Neural progenitor cell (in vitro differentiated cells): ENCODE measurements around the gene DACT1. TPM values are rescaled to one million over a fixed set of nuclear protein-coding genes. Genes with fewer than 3 reads are reported as not detected.

Experiments used
- DNase-seq: peaks from one replicate; pipeline ENCODE4 v3.0.0-alpha.2; 2016; ENCODE audit warnings: low spot score
- H2AFZ ChIP-seq: fragments of 200-600 bp; sonication (generic); replicated peaks from 2 replicates; pipeline ENCODE4 v1.6.1; 2016; ENCODE audit warnings: antibody characterized with exemption
- H3F3A ChIP-seq: fragments of 200-600 bp; sonication (generic); 2 replicates; pipeline ENCODE4 v1.6.1; 2016; ENCODE audit warnings: antibody characterized with exemption, low read depth
- H3K27ac ChIP-seq: fragments of 200-600 bp; sonication (generic); 2 replicates; pipeline ENCODE4 v1.5.1; 2016; ENCODE audit warnings: mild to moderate bottlenecking
- H3K27me3 ChIP-seq: fragments of 200-600 bp; sonication (generic); 2 replicates; pipeline ENCODE4 v1.6.1; 2016; ENCODE audit warnings: mild to moderate bottlenecking, moderate library complexity
- H3K36me3 ChIP-seq: fragments of 200-600 bp; sonication (generic); 2 replicates; pipeline ENCODE4 v1.5.1; 2016
- H3K4me1 ChIP-seq: fragments of 200-600 bp; sonication (generic); 2 replicates; pipeline ENCODE4 v1.6.1; 2016; ENCODE audit warnings: mixed run types
- H3K4me2 ChIP-seq: fragments of 200-600 bp; sonication (generic); 2 replicates; pipeline ENCODE4 v1.6.1; 2016
- H3K4me3 ChIP-seq: fragments of 200-600 bp; sonication (generic); 2 replicates; pipeline ENCODE4 v1.5.1; 2016
- H3K79me2 ChIP-seq: fragments of 200-600 bp; sonication (generic); 2 replicates; pipeline ENCODE4 v1.6.1; 2016; ENCODE audit warnings: low read depth
- H3K9ac ChIP-seq: fragments of 200-600 bp; sonication (generic); 2 replicates; pipeline ENCODE4 v1.6.1; 2016
- H3K9me3 ChIP-seq: fragments of 200-600 bp; sonication (generic); 2 replicates; pipeline ENCODE4 v1.5.1; 2016; ENCODE audit warnings: low read depth
- H4K20me1 ChIP-seq: fragments of 200-600 bp; sonication (generic); 2 replicates; pipeline ENCODE4 v1.6.1; 2016; ENCODE audit warnings: low read depth
- H3K27ac Mint-ChIP-seq: 3 replicates; pipeline ENCODE4 v1.8.0; 2021; ENCODE audit warnings: mixed read lengths
- H3K27me3 Mint-ChIP-seq: 2 replicates; pipeline ENCODE4 v1.8.0; 2022; ENCODE audit warnings: low read depth, mild to moderate bottlenecking, inconsistent platforms, moderate library complexity, mixed read lengths; ENCODE audit not compliant: insufficient read depth
- H3K36me3 Mint-ChIP-seq: 3 replicates; pipeline ENCODE4 v1.8.0; 2021; ENCODE audit warnings: mixed read lengths
- H3K4me1 Mint-ChIP-seq: 3 replicates; pipeline ENCODE4 v1.8.0; 2021; ENCODE audit warnings: mixed read lengths
- H3K4me3 Mint-ChIP-seq: 3 replicates; pipeline ENCODE4 v1.8.0; 2021; ENCODE audit warnings: mild to moderate bottlenecking, moderate library complexity, mixed read lengths
- H3K9me3 Mint-ChIP-seq: 3 replicates; pipeline ENCODE4 v1.8.0; 2020; ENCODE audit warnings: mixed read lengths
- CTCF ChIP-seq: fragments of 200-600 bp; sonication (generic); IDR thresholded peaks from 2 replicates; pipeline ENCODE4 v1.5.1; 2017; ENCODE audit warnings: antibody characterized with exemption, mild to moderate bottlenecking
- EZH2 ChIP-seq: fragments of 200-600 bp; sonication (generic); IDR thresholded peaks from 2 replicates; pipeline ENCODE4 v1.6.1; 2017; ENCODE audit warnings: antibody characterized with exemption, mild to moderate bottlenecking, moderate library complexity
- EZH2phosphoT487 ChIP-seq: fragments of 200-600 bp; sonication (generic); IDR thresholded peaks from 2 replicates; pipeline ENCODE4 v1.6.1; 2017; ENCODE audit warnings: antibody characterized with exemption
- total RNA-seq: library from RNA; depleted of rRNA; stranded (reverse); fragments of >200 nt; gene quantifications from 2 replicates; pipeline ENCODE4 v1.2.3, GENCODE V29; 2015; ENCODE audit warnings: low replicate concordance

Gene DACT1
- total RNA-seq, 1 donor from 2014 or later: 3.4 TPM

- Histone ChIP-seq H3K4me3 (no peak overlapping the region), H2AFZ (no peak overlapping the region), H3K9ac (no peak overlapping the region), H3K27me3 (no peaks in the 10 kb centered on the region), H3K4me1 (no peaks in the 10 kb centered on the region), H3K9me3 (no peaks in the 10 kb centered on the region), H3K36me3 (no peaks in the 10 kb centered on the region), H4K20me1 (no peaks in the 10 kb centered on the region), H3F3A (no peaks in the 10 kb centered on the region), H3K27ac (no peak overlapping the region), H3K4me2 (no peak overlapping the region), H3K79me2 (no peaks in the 10 kb centered on the region)
- H3K27ac Mint-ChIP-seq: no peak overlapping the region
- H3K27me3 Mint-ChIP-seq: peaks cover 2% of the 10 kb centered on the region
- H3K4me3 Mint-ChIP-seq: no peak overlapping the region
- H3K9me3 Mint-ChIP-seq: no peaks in the 10 kb centered on the region
- no peaks in the 10 kb centered on the region for H3K4me1 Mint-ChIP-seq
- H3K36me3 Mint-ChIP-seq: peaks cover 20% of the 10 kb centered on the region
- DNase-seq: no peak
- TF ChIP-seq EZH2 (no peak), CTCF (no peak), EZH2phosphoT487 (no peak)
Measured at GRCh38 chr14:58646479-58646878, 8.7 kb downstream of the DACT1 start.

DNA sequence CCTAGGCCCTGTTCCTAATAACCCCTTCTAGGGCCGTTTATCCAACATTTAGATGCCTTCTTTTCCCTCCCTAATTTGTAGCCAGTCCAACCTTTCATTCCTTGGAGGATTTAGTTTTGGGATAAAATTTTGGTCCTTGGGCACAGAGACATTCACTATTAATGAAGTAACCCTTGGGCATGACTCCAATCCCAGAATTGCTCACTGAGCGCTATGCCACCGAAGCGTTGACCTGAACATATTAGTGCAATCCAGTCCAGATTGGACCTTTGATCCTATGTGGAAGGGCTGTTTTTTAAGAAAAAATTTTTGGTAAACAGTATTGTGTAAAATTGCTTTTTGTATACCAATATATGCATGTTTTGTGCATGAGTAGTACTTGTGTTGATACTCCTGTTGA lies 10.0 kb downstream of the DACT1 start:
- Histone ChIP-seq H3K9me3 (no peaks in the 10 kb centered on the region), H2AFZ (no peak overlapping the region), H3K4me2 (no peak overlapping the region), H3K4me3 (no peak overlapping the region), H3K4me1 (no peaks in the 10 kb centered on the region), H3K9ac (no peak overlapping the region), H3K27ac (no peak overlapping the region), H3F3A (no peaks in the 10 kb centered on the region), H3K27me3 (no peaks in the 10 kb centered on the region), H3K79me2 (no peaks in the 10 kb centered on the region), H3K36me3 (no peaks in the 10 kb centered on the region), H4K20me1 (no peaks in the 10 kb centered on the region)
- Mint-ChIP-seq H3K9me3 (no peaks in the 10 kb centered on the region), H3K27me3 (peaks cover 2% of the 10 kb centered on the region), H3K27ac (no peak overlapping the region), H3K4me3 (no peak overlapping the region), H3K4me1 (no peaks in the 10 kb centered on the region), H3K36me3 (peaks cover 17% of the 10 kb centered on the region)
- DNase-seq: no peak
- TF ChIP-seq CTCF: no peak
- no peak for TF ChIP-seq EZH2phosphoT487
- no peak for TF ChIP-seq EZH2

GRCh38 chr14:58650857-58651256 lies 13.1 kb downstream of the DACT1 start:
- H3K27me3 Mint-ChIP-seq: peaks cover 2% of the 10 kb centered on the region
- DNase-seq: no peak
- TF ChIP-seq EZH2phosphoT487: no peak
- TF ChIP-seq CTCF: no peak
- no peak for TF ChIP-seq EZH2

More at GRCh38 chr14:58650857-58651256, 13.1 kb downstream of the DACT1 start:
- no peaks in the 10 kb centered on the region for H3K9me3 Mint-ChIP-seq
- H3K4me3 ChIP-seq: no peak overlapping the region
- H3K9ac ChIP-seq: no peak overlapping the region
- H3K27me3 ChIP-seq: no peaks in the 10 kb centered on the region
- no peaks in the 10 kb centered on the region for H3K4me1 ChIP-seq
- H3K4me3 Mint-ChIP-seq: no peak overlapping the region
- H3K36me3 ChIP-seq: no peaks in the 10 kb centered on the region
- H3K36me3 Mint-ChIP-seq: peaks cover 8% of the 10 kb centered on the region
- H3K27ac Mint-ChIP-seq: no peak overlapping the region
- no peaks in the 10 kb centered on the region for H3F3A ChIP-seq
- no peaks in the 10 kb centered on the region for H4K20me1 ChIP-seq
- no peaks in the 10 kb centered on the region for H3K4me1 Mint-ChIP-seq
- H3K4me2 ChIP-seq: no peak overlapping the region
- H3K79me2 ChIP-seq: no peaks in the 10 kb centered on the region
- H2AFZ ChIP-seq: no peak overlapping the region
- H3K27ac ChIP-seq: no peak overlapping the region
- H3K9me3 ChIP-seq: no peaks in the 10 kb centered on the region
